Endothelial cell of umbilical vein (primary cell): ENCODE data around the gene SP3. TPM values are rescaled to one million over a fixed set of nuclear protein-coding genes. Genes with fewer than 3 reads are reported as not detected.

Experiments used
- BruUV-seq: library from RNA; stranded (reverse); fragments of 400-500 nt; replicated peaks from 2 replicates; lab custom pipeline; 2021; lab: Mats Ljungman, UMichigan
- CTCF ChIA-PET: fragments of 300-600, 350-600 bp; sonication (Branson Sonifier 250); formaldehyde crosslinking; loops from one replicate; lab custom pipeline; 2021; ENCODE audit warnings: antibody characterized with exemption, inconsistent platforms; lab: Charles Lee
- POLR2A ChIA-PET: fragments of 300-600, 350-600 bp; sonication (Branson Sonifier 250); formaldehyde crosslinking; loops from one replicate; lab custom pipeline; 2021; ENCODE audit warnings: antibody characterized with exemption, inconsistent platforms; lab: Charles Lee
- DNase-seq: peaks from one replicate; pipeline ENCODE4 v3.0.0-alpha.2; 2011; ENCODE audit warnings: low read depth, low spot score
- FAIRE-seq: peaks from 2 replicates; lab custom pipeline; 2011; peaks lifted over from hg19 to GRCh38; lab: Jason Lieb, UNC
- H2AFZ ChIP-seq: 2 replicates; pipeline ENCODE4 v1.6.0; 2012; ENCODE audit warnings: low read depth, low read length, control low read depth, inconsistent platforms
- H3K27ac ChIP-seq: 2 replicates; pipeline ENCODE4 v1.5.1; 2011; ENCODE audit warnings: low read depth, mild to moderate bottlenecking, control low read depth, low read length, moderate library complexity; ENCODE audit not compliant: insufficient read depth
- H3K27me3 ChIP-seq, 2 experiments: 2 replicates each; pipeline versions ENCODE4 v1.6.0 to v1.6.1; 2011; ENCODE audit warnings: low read length in 2 of 2, mixed read lengths in 1 of 2; ENCODE audit not compliant: control insufficient read depth in 2 of 2, insufficient read depth in 2 of 2
- H3K36me3 ChIP-seq, 2 experiments: 2 replicates in 1 of 2; 3 replicates in 1 of 2; pipeline ENCODE4 v1.5.1; 2011; ENCODE audit warnings: low read length in 2 of 2, mild to moderate bottlenecking in 1 of 2, moderate library complexity in 1 of 2; ENCODE audit not compliant: control insufficient read depth in 2 of 2, insufficient read depth in 2 of 2; ENCODE audit errors: extremely low read depth in 1 of 2
- H3K4me1 ChIP-seq: 3 replicates; pipeline ENCODE4 v1.5.1; 2011; ENCODE audit warnings: mild to moderate bottlenecking, low read length; ENCODE audit not compliant: control insufficient read depth, insufficient read depth; ENCODE audit errors: extremely low read depth
- H3K4me2 ChIP-seq: 2 replicates; pipeline ENCODE4 v1.6.1; 2011; ENCODE audit warnings: low read length, control low read depth, mixed read lengths; ENCODE audit not compliant: insufficient read depth
- H3K4me3 ChIP-seq, 3 experiments: fragments of 200-600 bp in 1 of 3; sonication (generic), shearing (Covaris generic) in 1 of 3; replicated peaks in 1 of 3; 2 replicates each; pipeline ENCODE4 v1.5.1; 2011 to 2016; ENCODE audit warnings: control low read depth in 3 of 3, low read length in 3 of 3, mild to moderate bottlenecking in 2 of 3, inconsistent platforms in 1 of 3, low read depth in 1 of 3, moderate library complexity in 1 of 3; ENCODE audit not compliant: insufficient read depth in 1 of 3
- H3K79me2 ChIP-seq: 2 replicates; pipeline ENCODE4 v1.6.0; 2012; ENCODE audit warnings: low read length, inconsistent platforms; ENCODE audit not compliant: control insufficient read depth, insufficient read depth
- H3K9ac ChIP-seq: replicated peaks from 2 replicates; pipeline ENCODE3; 2011; ENCODE audit warnings: low read length, control low read depth; ENCODE audit not compliant: insufficient read depth; ENCODE audit errors: extremely low read depth
- H3K9me1 ChIP-seq: replicated peaks from 3 replicates; pipeline ENCODE4 v1.6.0; 2011; ENCODE audit warnings: mild to moderate bottlenecking, low read length; ENCODE audit not compliant: control insufficient read depth, insufficient read depth; ENCODE audit errors: extremely low read depth
- H3K9me3 ChIP-seq: replicated peaks from 2 replicates; pipeline ENCODE4 v1.5.1; 2012; ENCODE audit warnings: low read length, inconsistent platforms; ENCODE audit not compliant: control insufficient read depth, insufficient read depth
- H4K20me1 ChIP-seq: replicated peaks from 2 replicates; pipeline ENCODE3; 2011; ENCODE audit warnings: mild to moderate bottlenecking, low read length; ENCODE audit not compliant: control insufficient read depth, insufficient read depth; ENCODE audit errors: extremely low read depth
- EZH2 ChIP-seq: IDR thresholded peaks from 2 replicates; pipeline ENCODE4 v1.6.1; 2012; ENCODE audit warnings: borderline replicate concordance, low read depth, mild to moderate bottlenecking, moderate library complexity, low read length, inconsistent platforms; ENCODE audit not compliant: severe bottlenecking
- FOS ChIP-seq: IDR thresholded peaks from 2 replicates; pipeline ENCODE4 v1.6.1; 2011; ENCODE audit warnings: mild to moderate bottlenecking, low read length, moderate library complexity, borderline replicate concordance; ENCODE audit not compliant: insufficient read depth
- GATA2 ChIP-seq: IDR thresholded peaks from 2 replicates; pipeline ENCODE4 v1.7.0; 2011; ENCODE audit warnings: low read depth, mild to moderate bottlenecking, moderate library complexity, mixed read lengths, low read length; ENCODE audit not compliant: insufficient read length, insufficient read depth
- JUN ChIP-seq: IDR thresholded peaks from 2 replicates; pipeline ENCODE4 v1.6.1; 2011; ENCODE audit warnings: borderline replicate concordance, low read depth; ENCODE audit not compliant: insufficient read length, insufficient read depth
- MYC ChIP-seq: IDR thresholded peaks from one replicate; pipeline ENCODE4 v1.6.1; 2011; ENCODE audit warnings: mild to moderate bottlenecking, low read depth, low read length
- POLR2A ChIP-seq: IDR thresholded peaks from 2 replicates; pipeline ENCODE4 v1.6.1; 2012; ENCODE audit warnings: low read depth, mild to moderate bottlenecking, control low read depth, low read length
- POLR2AphosphoS5 ChIP-seq: IDR thresholded peaks from 2 replicates; pipeline ENCODE4 v1.6.1; 2012; ENCODE audit warnings: low read depth, mild to moderate bottlenecking, control low read depth, low read length, moderate library complexity; ENCODE audit not compliant: insufficient read depth
- dilution Hi-C: fragments of 300-500 bp; cut with MboI; formaldehyde crosslinking; loops from one replicate; pipeline ENCODE4 v1.15.0; 2019; ENCODE audit warnings: low sequenced_read_pairs; ENCODE audit not compliant: extremely low pct_ligation_motif_present
- intact Hi-C: fragments of 100-400 bp; cut with micrococcal nuclease; formaldehyde crosslinking; loops from one replicate; pipeline ENCODE4 v1.10.0; 2022
- polyA plus RNA-seq, 4 experiments: library from polyadenylated mRNA; depleted of rRNA in 3 of 4; stranded (reverse) in 3 of 4; unstranded in 1 of 4; fragments of >200 nt; gene quantifications; 2 replicates each; pipeline versions ENCODE4 v1.2.1 to v1.2.3, GENCODE V29; 2011 to 2012; ENCODE audit warnings: missing spikeins in 1 of 4
- total RNA-seq: library from RNA; stranded (reverse); gene quantifications from 2 replicates; pipeline ENCODE4 v1.2.3, GENCODE V29; 2021
- TF ChIP-seq, protein P1 (sequence below): IDR thresholded peaks from 2 replicates; pipeline ENCODE4 v1.6.1; 2011; ENCODE audit not compliant: insufficient read depth, insufficient read length

SP3 gene
- total and polyA plus RNA-seq, 2 donors (not counting 3 experiments of a cell fraction or from before 2014, with no cell fraction given), result 23.9 to 59.0 TPM

- ChIA-PET CTCF (interaction anchor here (1.2 to 2.0 kb wide), 4 partner anchors 8 to 460 kb away, joined by 3 to 11 read pairs (median 4); no protein-coding TSS in a partner anchor), POLR2A (no interaction called here)
- TF ChIP-seq POLR2A, result no peak
- TF ChIP-seq, protein P1, sequence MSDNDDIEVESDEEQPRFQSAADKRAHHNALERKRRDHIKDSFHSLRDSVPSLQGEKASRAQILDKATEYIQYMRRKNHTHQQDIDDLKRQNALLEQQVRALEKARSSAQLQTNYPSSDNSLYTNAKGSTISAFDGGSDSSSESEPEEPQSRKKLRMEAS, result no peak
- no peak for TF ChIP-seq MYC
- TF ChIP-seq POLR2AphosphoS5, result no peak
- Histone ChIP-seq H3K79me2 (no peaks in the 10 kb centered on the region), H3K4me1 (no peaks in the 10 kb centered on the region), H3K4me3 (no peak overlapping the region), H3K36me3 (no peaks in the 10 kb centered on the region), H3K9me3 (no peaks in the 10 kb centered on the region), H3K27me3 (peaks cover 4% of the 10 kb centered on the region in 2 experiments), H3K4me2 (no peak overlapping the region), H2AFZ (no peak overlapping the region), H3K9ac (no peak overlapping the region), H3K9me1 (no peaks in the 10 kb centered on the region), H3K27ac (no peak overlapping the region), H4K20me1 (no peaks in the 10 kb centered on the region)
- BruUV-seq, result no TSS peak
- intact Hi-C loops, result no loop called here
- no peak for FAIRE-seq
- dilution Hi-C loops, result no loop called here
- DNase-seq, result no peak
Observed at GRCh38 chr2:173862612-173863217, 102.5 kb downstream of the SP3 start.

- intact Hi-C loops (no loop called here), dilution Hi-C loops (no loop called here)
- CTCF ChIA-PET, result interaction anchor here (1.0 kb wide), 1 partner anchor 11 kb away, joined by 3 read pairs; no protein-coding TSS in a partner anchor
- no peaks in the 10 kb centered on the region for H3K79me2 ChIP-seq
- H3K4me3 ChIP-seq, result no peak overlapping the region
- no peaks in the 10 kb centered on the region for H3K4me1 ChIP-seq
- DNase-seq (no peak), FAIRE-seq (no peak)
- no peaks in the 10 kb centered on the region for H3K9me3 ChIP-seq
- peaks cover 0 to 4% of the 10 kb centered on the region in 2 experiments for H3K27me3 ChIP-seq
- H3K4me2 ChIP-seq, result no peak overlapping the region
- H2AFZ ChIP-seq, result no peak overlapping the region
- no peaks in the 10 kb centered on the region for H3K36me3 ChIP-seq
- H4K20me1 ChIP-seq, result no peaks in the 10 kb centered on the region
- no peak overlapping the region for H3K9ac ChIP-seq
- H3K27ac ChIP-seq, result no peak overlapping the region
- POLR2A ChIA-PET, result no interaction called here
- TF ChIP-seq, protein P1, result no peak
- TF ChIP-seq POLR2A (no peak), GATA2 (no peak), MYC (no peak), POLR2AphosphoS5 (no peak), EZH2 (no peak), FOS (no peak), JUN (no peak)
- H3K9me1 ChIP-seq, result no peaks in the 10 kb centered on the region
- BruUV-seq, result no TSS peak
Observed at GRCh38 chr2:173860566-173860965, 104.6 kb downstream of the SP3 start.
